CD4-positive, alpha-beta T cell treated with Interleukin-21 for 1 hour (primary cell): Measurements from ENCODE around the gene KLK6.
"Not testable (repeated sequence)": the region's sequence is repeated elsewhere in the genome, so short reads cannot be mapped to it uniquely, and the experiment has no call there.

ENCODE experiments used
- DNase-seq: peaks from one replicate; pipeline ENCODE4 v3.0.0-alpha.2; 2020

KLK6 gene

GRCh38 chr19:50984416-50984815 lies 15.0 kb upstream of the KLK6 start:
- not testable (repeated sequence) for DNase-seq

- no peak for DNase-seq
Measured at GRCh38 chr19:50983625-50984292, 14.4 kb upstream of the KLK6 start, which contains the start of gene KLK7. Gene KLK7, minus strand, starts transcription at chr19:50983917. Its CDS starts 1,518 bp downstream, at chr19:50982399.

- DNase-seq, result no peak
Measured at GRCh38 chr19:50982186-50982585, 12.8 kb upstream of the KLK6 start.

- DNase-seq, result no peak
Measured at GRCh38 chr19:50981587-50982146, 12.3 kb upstream of the KLK6 start.

GRCh38 chr19:50980208-50980607 lies 10.8 kb upstream of the KLK6 start:
- DNase-seq, result no peak

- no peak for DNase-seq
Measured at GRCh38 chr19:50979758-50980157, 10.4 kb upstream of the KLK6 start.

GRCh38 chr19:50978772-50979390 lies 9.5 kb upstream of the KLK6 start:
- no peak for DNase-seq

- DNase-seq, result no peak
Measured at GRCh38 chr19:50977626-50978025, 8.2 kb upstream of the KLK6 start.

GRCh38 chr19:50975766-50976165 lies 6.4 kb upstream of the KLK6 start:
- no peak for DNase-seq

- no peak for DNase-seq
Measured at GRCh38 chr19:50974702-50975556, 5.5 kb upstream of the KLK6 start.

- no peak for DNase-seq
Measured at GRCh38 chr19:50972795-50973376, 3.5 kb upstream of the KLK6 start.

GRCh38 chr19:50969810-50970209 lies 419 bp upstream of the KLK6 start:
- DNase-seq, result not testable (repeated sequence)

- DNase-seq, result no peak
Measured at GRCh38 chr19:50968716-50969412, 527 bp downstream of the KLK6 start.

- no peak for DNase-seq
Measured at GRCh38 chr19:50967929-50968715, 1.3 kb downstream of the KLK6 start.

GRCh38 chr19:50964266-50964665 lies 5.1 kb downstream of the KLK6 start:
- no peak for DNase-seq

- no peak for DNase-seq
Measured at GRCh38 chr19:50963381-50963780, 6.0 kb downstream of the KLK6 start.

- DNase-seq, result no peak
Measured at GRCh38 chr19:50962245-50962644, 7.1 kb downstream of the KLK6 start.

- no peak for DNase-seq
Measured at GRCh38 chr19:50959731-50960500, 9.5 kb downstream of the KLK6 start.

GRCh38 chr19:50957587-50957986 lies 11.8 kb downstream of the KLK6 start:
- DNase-seq, result no peak

GRCh38 chr19:50952910-50953309 lies 16.5 kb downstream of the KLK6 start, which contains the start of gene KLK5:
Gene KLK5, minus strand, starts transcription at chr19:50953038. Its CDS starts 381 bp downstream, at chr19:50952657.
- DNase-seq, result no peak

- DNase-seq, result no peak
Measured at GRCh38 chr19:50949861-50950260, 19.5 kb downstream of the KLK6 start.
